Stimulated activated naive CD4-positive, alpha-beta T cell treated with Interleukin-2 at 50 U/mL for 16 hours (primary cell): Measurements from ENCODE around the gene TRIM45.

Experiments
- DNase-seq: peaks from one replicate; lab custom pipeline; 2025; lab: John Stamatoyannopoulos, UW

Gene TRIM45

GRCh38 chr1:117101334-117101733 lies 20.2 kb downstream of the TRIM45 start:
- no peak for DNase-seq

- DNase-seq = no peak
Observed at GRCh38 chr1:117098287-117098890, 23.2 kb downstream of the TRIM45 start.

GRCh38 chr1:117097443-117097842 lies 24.1 kb downstream of the TRIM45 start:
- no peak for DNase-seq

GRCh38 chr1:117096951-117097408 lies 24.6 kb downstream of the TRIM45 start:
- no peak for DNase-seq

GRCh38 chr1:117094841-117095604 lies 26.5 kb downstream of the TRIM45 start:
- DNase-seq = no peak

- peak; percentile 27 for DNase-seq
Observed at GRCh38 chr1:117093870-117094621, 27.5 kb downstream of the TRIM45 start.

GRCh38 chr1:117093091-117093534 lies 28.4 kb downstream of the TRIM45 start:
- DNase-seq = no peak

- no peak for DNase-seq
Observed at GRCh38 chr1:117092594-117092993, 29.0 kb downstream of the TRIM45 start.

GRCh38 chr1:117089996-117090395 lies 31.6 kb downstream of the TRIM45 start:
- DNase-seq = no peak

- no peak for DNase-seq
Observed at GRCh38 chr1:117087686-117088085, 33.9 kb downstream of the TRIM45 start.

GRCh38 chr1:117084231-117084630 lies 37.3 kb downstream of the TRIM45 start:
- no peak for DNase-seq

- DNase-seq = no peak
Observed at GRCh38 chr1:117079737-117080136, 41.8 kb downstream of the TRIM45 start.

GRCh38 chr1:117077267-117077666 lies 44.3 kb downstream of the TRIM45 start:
- peak; percentile 56 for DNase-seq

GRCh38 chr1:117076648-117077047 lies 44.9 kb downstream of the TRIM45 start:
- DNase-seq = no peak

- DNase-seq = no peak
Observed at GRCh38 chr1:117070124-117070523, 51.4 kb downstream of the TRIM45 start.

- DNase-seq = no peak
Observed at GRCh38 chr1:117069220-117069844, 52.2 kb downstream of the TRIM45 start.

GRCh38 chr1:117068580-117068979 lies 53.0 kb downstream of the TRIM45 start:
- no peak for DNase-seq

- peak; percentile 15 for DNase-seq
Observed at GRCh38 chr1:117067533-117068370, 53.8 kb downstream of the TRIM45 start.

GRCh38 chr1:117066367-117066766 lies 55.2 kb downstream of the TRIM45 start:
- no peak for DNase-seq

- peak; percentile 9 for DNase-seq
Observed at GRCh38 chr1:117061986-117062415, 59.5 kb downstream of the TRIM45 start.
